ENCODE results near the gene GPR132. TPM values are rescaled to one million over a fixed set of nuclear protein-coding genes. Genes with fewer than 3 reads are reported as not detected.

The GPR132 gene
- total and polyA plus RNA-seq, 9 of the 15 experiments (the other 6 are each of a cell fraction or from before 2014, with no cell fraction given), result 0.01 to 1.1 (median 0.25) TPM; not detected in 1

DNA sequence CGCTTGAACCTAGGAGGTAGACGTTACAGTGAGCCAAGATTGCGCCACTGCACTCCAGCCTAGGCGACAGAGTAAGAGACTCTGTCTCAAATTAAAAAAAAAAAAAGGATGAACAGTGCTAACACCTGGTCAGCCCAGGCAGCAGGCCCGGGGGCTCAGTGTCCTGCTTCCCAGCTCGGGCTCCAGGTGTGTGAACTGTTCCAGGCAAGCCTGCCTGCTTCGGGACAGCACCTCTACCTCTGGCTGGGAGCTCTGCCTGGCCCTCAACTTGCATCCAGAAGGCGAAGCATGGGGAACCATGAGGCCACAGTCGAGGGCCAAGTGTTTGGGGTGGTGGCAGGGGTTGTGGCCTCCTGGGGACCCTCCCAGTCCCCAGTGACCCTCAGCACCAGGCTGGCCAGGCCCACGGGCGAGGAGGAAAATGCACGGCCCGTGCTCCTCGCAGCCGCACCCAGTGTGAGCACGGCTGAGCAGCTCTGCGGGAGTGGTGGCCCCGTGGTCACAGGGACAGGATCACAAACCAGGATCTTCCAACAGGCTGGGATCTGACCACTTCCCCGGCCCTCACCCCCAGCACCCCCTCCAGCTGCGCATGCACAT lies 59.8 kb downstream of the GPR132 start:
- in situ Hi-C loops (cut with MboI), result no loop called here
- FAIRE-seq (no peak), ATAC-seq (peak; percentile 35), DNase-seq (ENCODE audit: extremely low read depth in 1 of 4, low spot score in 3 of 4) (no peak)
- POLR2A ChIA-PET, result interaction anchor here (1.8 to 4.4 kb wide), 3 partner anchors 10 to 16 kb away, joined by 9 to 28 read pairs (median 16); partner anchors contain the start of gene CDCA4
- WGBS (ENCODE audit: insufficient coverage, low coverage, missing lambda C conversion rate), result 70% methylated on average over 5 of the region's 20 CpGs
- H3K4me1 ChIP-seq (replicated peaks in 1 of 2; ENCODE audit: control insufficient read depth in 2 of 2, insufficient read depth in 2 of 2, low read length in 2 of 2), result peaks cover 0 to 15% of the 10 kb centered on the region in 2 experiments; a peak in 2 of 5 replicates
- no TSS peak for BruUV-seq (replicated peaks)
- no peak overlapping the region for H3K27ac ChIP-seq (ENCODE audit: extremely low read depth, low read depth, low read length)
- H4K20me1 ChIP-seq (replicated peaks; ENCODE audit: control insufficient read depth, insufficient read depth, low read length), result no peaks in the 10 kb centered on the region
- no peaks in the 10 kb centered on the region for H3K9me3 ChIP-seq (replicated peaks; ENCODE audit: control insufficient read depth, insufficient read depth, low read depth, low read length)
- no peaks in the 10 kb centered on the region for H3K27me3 ChIP-seq (ENCODE audit: control insufficient read depth in 2 of 2, insufficient read depth in 2 of 2, low read length in 2 of 2)
- peaks cover 14% of the 10 kb centered on the region for H3K79me2 ChIP-seq (ENCODE audit: control insufficient read depth, insufficient read depth, low read length)
- no peak overlapping the region for H3K4me2 ChIP-seq (ENCODE audit: insufficient read depth, low read length)
- no peak overlapping the region; a peak in 1 of 4 replicates for H3K9ac ChIP-seq (ENCODE audit: insufficient read depth in 1 of 2, low read depth in 2 of 2, low read length in 2 of 2)
- no peak overlapping the region for H2AFZ ChIP-seq (ENCODE audit: low read depth, low read length)
- intact Hi-C loops (cut with micrococcal nuclease), result no loop called here
- H3K9me1 ChIP-seq (ENCODE audit: control insufficient read depth, insufficient read depth, low read length), result no peaks in the 10 kb centered on the region
- CTCF ChIA-PET (ENCODE audit: low intra/inter-chr PET ratio), result no interaction called here
- H3K36me3 ChIP-seq (ENCODE audit: control insufficient read depth, insufficient read depth, low read length), result peaks cover 31% of the 10 kb centered on the region; the same call in 2 of the 3 replicates
- H3K4me3 ChIP-seq, result no peak overlapping the region
- no peak for TF ChIP-seq ZNF282 (CRISPR knock-in tag; IDR thresholded peaks at IDR 0.05)
- no peak for TF ChIP-seq NFATC3 (IDR thresholded peaks at IDR 0.05)
- TF ChIP-seq, protein P1, sequence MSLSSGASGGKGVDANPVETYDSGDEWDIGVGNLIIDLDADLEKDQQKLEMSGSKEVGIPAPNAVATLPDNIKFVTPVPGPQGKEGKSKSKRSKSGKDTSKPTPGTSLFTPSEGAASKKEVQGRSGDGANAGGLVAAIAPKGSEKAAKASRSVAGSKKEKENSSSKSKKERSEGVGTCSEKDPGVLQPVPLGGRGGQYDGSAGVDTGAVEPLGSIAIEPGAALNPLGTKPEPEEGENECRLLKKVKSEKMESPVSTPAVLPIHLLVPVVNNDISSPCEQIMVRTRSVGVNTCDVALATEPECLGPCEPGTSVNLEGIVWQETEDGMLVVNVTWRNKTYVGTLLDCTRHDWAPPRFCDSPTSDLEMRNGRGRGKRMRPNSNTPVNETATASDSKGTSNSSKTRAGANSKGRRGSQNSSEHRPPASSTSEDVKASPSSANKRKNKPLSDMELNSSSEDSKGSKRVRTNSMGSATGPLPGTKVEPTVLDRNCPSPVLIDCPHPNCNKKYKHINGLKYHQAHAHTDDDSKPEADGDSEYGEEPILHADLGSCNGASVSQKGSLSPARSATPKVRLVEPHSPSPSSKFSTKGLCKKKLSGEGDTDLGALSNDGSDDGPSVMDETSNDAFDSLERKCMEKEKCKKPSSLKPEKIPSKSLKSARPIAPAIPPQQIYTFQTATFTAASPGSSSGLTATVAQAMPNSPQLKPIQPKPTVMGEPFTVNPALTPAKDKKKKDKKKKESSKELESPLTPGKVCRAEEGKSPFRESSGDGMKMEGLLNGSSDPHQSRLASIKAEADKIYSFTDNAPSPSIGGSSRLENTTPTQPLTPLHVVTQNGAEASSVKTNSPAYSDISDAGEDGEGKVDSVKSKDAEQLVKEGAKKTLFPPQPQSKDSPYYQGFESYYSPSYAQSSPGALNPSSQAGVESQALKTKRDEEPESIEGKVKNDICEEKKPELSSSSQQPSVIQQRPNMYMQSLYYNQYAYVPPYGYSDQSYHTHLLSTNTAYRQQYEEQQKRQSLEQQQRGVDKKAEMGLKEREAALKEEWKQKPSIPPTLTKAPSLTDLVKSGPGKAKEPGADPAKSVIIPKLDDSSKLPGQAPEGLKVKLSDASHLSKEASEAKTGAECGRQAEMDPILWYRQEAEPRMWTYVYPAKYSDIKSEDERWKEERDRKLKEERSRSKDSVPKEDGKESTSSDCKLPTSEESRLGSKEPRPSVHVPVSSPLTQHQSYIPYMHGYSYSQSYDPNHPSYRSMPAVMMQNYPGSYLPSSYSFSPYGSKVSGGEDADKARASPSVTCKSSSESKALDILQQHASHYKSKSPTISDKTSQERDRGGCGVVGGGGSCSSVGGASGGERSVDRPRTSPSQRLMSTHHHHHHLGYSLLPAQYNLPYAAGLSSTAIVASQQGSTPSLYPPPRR (CRISPR knock-in tag; IDR thresholded peaks at IDR 0.05; ENCODE audit: borderline replicate concordance), result no peak
- no peak for TF ChIP-seq ZBTB11 (CRISPR knock-in tag; IDR thresholded peaks at IDR 0.05)
- TF ChIP-seq KLF1 (tag; IDR thresholded peaks at IDR 0.05), result no peak
- TF ChIP-seq MXD1 (CRISPR knock-in tag; IDR thresholded peaks at IDR 0.05; ENCODE audit: borderline replicate concordance, poor library complexity, severe bottlenecking), result no peak
- no peak for TF ChIP-seq ZNF77 (CRISPR knock-in tag; IDR thresholded peaks at IDR 0.05)
- TF ChIP-seq SIN3B (IDR thresholded peaks at IDR 0.05; ENCODE audit: low read depth), result no peak
- TF ChIP-seq NR0B1 (IDR thresholded peaks at IDR 0.05; ENCODE audit: partially characterized antibody), result no peak
- no peak for TF ChIP-seq ZKSCAN8 (CRISPR knock-in tag; IDR thresholded peaks at IDR 0.05)
- no peak for TF ChIP-seq IRF2 (CRISPR knock-in tag; IDR thresholded peaks at IDR 0.05)

Data from K562 (cell line).